Measurements from ENCODE around the gene ANKRD65.

ANKRD65 gene

DNA sequence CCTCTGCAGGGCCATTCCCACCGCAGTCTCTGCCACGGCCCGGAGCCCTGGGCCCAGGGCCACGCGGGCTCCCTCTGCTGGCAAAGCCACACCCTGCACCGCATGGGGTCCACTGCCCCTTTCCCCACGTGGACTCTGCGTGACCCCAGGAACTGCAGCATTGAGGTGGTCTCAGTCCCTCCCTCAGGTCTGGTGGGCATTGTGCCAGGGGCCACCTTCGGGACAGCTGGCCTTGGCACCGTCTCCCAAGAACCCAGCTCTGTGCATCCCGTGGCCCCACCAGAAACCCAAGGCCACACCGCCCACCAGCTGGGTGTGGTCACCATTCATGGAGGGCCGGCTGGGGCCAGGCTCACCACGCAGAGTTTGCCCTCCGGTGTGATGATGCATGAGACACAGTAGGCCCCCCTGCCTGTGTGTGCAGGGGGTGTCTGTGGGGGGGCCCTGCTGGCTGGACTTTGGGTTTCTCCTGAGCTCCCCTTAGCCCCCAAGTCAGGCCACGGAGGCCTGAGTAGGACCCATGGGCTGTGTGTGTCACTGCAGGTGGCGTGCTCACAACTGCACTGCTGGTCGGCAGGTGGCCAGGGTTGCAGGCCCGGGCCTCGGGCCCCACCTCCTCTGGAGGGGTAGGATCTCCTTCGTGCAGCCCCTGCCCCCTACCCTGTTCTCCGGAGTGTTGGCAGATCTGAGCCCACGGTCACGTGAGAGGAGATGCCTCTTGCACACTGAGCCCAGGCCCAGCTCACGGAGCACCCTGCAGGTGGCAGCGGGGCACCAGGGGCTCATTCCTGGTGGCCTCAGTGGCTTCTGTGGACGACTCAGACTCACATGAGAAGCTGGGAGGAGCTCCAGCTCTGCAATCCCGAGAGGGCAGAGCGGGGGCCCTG, 20.2 kb upstream of the ANKRD65 start:
- peak; percentile 24 for DNase-seq (ENCODE audit: low read depth)

DNA sequence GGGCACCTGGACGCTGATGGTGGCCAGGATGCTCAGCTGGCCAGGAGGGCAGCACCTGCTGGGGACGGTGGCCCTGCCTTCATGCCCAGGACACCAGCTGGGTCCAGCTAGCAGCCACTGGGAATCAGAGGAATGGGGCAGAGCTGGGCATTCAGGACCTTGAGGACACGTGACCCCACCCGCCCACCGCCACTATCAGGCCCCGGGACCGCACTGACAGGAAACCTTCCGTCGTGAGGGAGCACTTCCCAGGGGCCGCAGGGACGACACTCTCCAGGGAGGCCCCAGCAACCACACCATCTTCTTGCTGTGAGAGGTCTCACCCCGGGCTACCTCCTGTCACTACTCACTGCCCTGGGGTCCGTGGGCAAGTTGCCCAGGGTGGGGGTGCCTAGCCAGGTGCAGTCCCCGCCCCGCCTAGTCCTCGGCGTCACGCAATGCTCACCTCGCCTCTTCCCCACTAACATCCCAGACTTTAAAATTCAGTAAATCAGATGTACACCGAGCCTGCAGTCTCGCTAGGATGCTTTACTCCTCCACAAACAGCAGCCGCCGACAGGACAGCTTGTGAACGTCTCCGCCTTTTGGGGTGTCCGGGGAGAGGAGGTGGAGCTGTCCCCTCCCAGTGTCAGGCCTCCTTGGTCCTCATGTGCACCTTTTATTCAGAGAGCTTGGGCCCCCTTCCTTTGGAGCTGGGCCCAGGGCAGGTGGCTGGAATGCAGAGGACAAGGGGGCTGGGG, 19.4 kb upstream of the ANKRD65 start:
- no peak for DNase-seq (ENCODE audit: low read depth)

DNA sequence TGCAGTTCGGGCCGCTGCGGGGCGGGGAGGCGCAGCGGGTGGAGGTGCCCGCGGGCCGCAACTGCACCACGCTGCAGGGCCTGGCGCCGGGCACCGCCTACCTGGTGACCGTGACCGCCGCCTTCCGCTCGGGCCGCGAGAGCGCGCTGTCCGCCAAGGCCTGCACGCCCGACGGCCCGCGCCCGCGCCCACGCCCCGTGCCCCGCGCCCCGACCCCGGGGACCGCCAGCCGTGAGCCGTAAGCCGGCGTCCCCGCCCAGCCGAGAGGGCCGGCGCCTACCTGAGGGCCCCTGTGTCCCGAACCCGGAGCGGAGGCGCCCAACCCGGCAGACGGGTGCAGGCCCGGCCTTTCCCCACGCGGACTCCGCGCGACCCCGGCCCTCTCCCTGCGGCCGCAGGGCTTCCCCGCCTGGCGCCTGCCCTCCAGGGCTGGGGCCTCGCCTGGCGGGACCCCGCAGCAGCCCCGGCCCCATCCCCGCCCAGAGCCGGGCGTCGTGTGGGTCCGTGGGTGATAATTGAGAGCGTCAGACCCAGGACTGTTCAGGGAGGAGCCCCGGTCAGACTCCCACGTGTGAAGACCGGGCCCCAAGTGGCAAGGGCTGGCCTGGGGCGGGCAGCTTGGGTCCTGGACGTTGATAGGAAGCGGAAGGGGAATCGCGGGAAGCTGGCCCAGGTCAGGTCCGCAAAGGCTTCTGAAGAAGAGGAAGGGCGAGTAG, 18.6 kb upstream of the ANKRD65 start:
- no peak for DNase-seq (ENCODE audit: low read depth)

DNA sequence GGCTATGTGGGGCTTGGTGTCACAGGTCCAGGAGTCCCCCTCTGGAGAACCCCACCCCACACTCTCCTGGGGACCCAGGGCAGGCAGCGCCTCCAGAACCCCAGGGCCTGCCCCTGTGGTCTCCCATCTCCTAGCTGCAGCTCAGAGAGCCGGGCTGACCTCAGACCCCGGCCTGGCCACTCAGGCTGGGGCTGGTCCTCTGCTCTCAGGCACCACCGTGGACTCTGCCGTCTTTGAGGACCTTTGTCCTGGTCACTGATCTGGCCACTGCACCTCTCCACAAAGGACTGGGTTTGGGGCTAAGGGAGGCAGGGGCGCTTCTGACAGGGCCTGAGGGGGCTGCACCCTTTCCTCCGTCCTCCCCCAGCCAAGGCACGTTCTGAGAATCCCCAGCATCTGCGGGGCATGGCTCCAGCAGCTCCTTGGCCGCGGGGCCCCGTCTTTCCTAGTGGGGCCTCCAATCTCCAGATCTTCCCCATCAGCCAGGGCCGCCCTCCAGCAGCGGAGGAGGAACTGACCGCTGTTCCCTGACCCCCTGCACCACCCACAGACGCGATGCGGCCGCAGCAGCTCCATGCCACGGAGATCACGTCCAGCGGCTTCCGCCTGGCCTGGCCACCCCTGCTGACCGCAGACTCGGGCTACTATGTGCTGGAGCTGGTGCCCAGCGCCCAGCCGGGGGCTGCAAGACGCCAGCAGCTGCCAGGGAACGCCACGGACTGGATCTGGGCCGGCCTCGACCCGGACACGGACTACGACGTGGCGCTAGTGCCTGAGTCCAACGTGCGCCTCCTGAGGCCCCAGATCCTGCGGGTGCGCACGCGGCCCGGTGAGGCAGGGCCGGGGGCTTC, 17.7 kb upstream of the ANKRD65 start:
- DNase-seq (ENCODE audit: low read depth): no peak

DNA sequence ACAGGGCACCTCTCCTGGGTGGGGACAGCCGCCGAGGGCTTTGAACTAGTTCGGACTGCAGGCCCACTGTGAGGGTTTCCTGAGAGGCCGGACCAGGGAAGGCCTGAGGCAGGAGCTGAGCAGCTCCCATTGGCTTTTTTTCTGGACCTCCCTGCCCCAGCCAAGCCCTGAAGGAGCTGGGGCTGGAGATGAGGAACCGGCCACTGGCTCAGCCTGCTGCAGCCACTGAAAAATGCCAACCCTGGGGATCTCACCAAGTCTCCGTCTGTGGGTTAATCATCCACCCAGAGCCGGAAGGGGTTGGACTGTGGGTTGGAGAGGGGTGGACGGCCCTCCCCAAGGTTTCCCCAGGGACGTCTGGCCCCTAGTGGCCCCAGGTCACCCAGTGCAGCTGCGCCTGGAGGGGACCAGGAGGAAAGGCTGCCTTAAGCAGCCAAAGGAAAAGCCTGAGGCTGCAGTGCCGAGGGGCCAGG, 16.9 kb upstream of the ANKRD65 start:
- no peak for DNase-seq (ENCODE audit: low read depth)

DNA sequence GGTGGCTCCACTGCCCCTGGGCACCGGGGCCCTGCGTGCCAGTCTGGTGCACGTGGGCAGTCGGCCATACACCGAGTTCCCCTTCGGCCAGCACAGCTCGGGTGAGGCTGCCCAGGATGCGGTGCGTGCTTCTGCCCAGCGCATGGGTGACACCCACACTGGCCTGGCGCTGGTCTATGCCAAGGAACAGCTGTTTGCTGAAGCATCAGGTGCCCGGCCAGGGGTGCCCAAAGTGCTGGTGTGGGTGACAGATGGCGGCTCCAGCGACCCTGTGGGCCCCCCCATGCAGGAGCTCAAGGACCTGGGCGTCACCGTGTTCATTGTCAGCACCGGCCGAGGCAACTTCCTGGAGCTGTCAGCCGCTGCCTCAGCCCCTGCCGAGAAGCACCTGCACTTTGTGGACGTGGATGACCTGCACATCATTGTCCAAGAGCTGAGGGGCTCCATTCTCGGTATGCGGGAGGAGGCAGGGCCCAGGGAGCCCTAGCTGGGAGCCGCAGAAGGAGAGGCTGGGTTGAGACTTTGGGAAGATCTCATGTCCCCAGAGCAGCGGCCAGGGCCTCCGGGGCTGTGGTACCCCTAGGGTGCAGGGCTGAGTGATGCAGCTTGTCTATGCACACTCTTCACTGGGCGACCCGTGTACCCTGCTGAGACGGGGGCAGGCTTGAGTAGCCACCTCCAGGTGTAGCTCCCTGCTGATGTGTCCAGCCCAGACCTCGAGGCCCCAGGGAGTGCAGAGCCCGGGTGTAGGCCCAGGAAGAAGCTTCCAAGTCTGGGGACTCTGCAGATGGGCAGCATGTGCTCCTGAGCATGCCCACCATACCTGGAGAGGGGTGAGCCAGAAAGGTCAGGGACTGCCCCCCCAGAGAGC, 16.2 kb upstream of the ANKRD65 start:
- DNase-seq (ENCODE audit: low read depth): no peak

DNA sequence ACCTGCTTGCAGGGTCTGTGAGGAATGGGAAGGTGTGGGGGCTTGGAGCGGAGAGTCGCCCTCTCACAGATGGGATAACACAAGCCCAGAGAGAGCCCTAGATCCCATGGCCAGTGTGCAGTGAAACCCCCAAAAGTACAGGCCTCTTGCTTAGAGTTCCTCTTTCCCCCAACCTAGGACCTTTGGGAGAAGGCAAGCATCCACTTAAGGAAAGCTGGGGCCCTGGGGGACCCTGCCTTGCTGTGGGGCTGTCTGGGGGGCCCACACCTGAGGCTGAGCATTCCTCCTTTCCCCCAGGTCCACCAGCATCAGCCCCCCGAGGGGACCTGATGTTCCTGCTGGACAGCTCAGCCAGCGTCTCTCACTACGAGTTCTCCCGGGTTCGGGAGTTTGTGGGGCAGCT, 15.6 kb upstream of the ANKRD65 start:
- no peak for DNase-seq (ENCODE audit: low read depth)

DNA sequence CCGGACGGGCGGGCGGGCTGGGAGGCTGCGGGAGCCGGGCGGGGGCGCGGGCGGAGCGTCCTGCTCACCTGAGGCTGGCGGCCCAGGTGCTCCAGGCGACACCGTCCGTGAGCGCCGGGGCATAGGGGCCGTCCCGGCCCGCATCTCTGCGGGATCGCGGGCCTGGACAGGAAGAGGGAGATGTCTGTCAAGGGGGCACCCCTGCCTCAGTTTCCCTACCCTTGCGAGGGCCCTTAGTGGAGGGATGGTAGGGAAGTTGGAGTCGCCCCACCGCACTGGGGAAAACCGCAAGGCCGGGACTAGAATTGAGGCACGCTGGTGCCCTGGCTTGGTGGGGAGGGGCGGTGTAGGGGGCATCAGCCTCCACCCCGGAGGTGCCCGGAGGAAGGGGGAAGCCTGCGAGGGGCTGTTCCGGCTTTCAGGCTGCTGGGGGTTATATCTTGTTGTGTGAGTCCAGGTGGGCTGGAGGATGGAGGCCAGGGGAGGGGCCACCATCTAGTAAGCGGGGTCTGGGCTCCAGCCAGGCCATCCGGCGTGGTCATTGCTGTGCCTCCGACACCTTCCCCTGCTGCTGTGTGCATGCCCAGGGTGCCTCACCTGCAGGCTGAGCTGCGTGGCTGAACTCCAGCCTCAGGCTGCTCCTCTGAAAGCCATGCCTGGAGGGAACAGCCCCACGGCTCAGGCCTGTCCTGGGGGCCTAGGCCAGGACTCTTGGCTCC, 15.0 kb upstream of the ANKRD65 start:
- DNase-seq (ENCODE audit: low read depth): no peak

DNA sequence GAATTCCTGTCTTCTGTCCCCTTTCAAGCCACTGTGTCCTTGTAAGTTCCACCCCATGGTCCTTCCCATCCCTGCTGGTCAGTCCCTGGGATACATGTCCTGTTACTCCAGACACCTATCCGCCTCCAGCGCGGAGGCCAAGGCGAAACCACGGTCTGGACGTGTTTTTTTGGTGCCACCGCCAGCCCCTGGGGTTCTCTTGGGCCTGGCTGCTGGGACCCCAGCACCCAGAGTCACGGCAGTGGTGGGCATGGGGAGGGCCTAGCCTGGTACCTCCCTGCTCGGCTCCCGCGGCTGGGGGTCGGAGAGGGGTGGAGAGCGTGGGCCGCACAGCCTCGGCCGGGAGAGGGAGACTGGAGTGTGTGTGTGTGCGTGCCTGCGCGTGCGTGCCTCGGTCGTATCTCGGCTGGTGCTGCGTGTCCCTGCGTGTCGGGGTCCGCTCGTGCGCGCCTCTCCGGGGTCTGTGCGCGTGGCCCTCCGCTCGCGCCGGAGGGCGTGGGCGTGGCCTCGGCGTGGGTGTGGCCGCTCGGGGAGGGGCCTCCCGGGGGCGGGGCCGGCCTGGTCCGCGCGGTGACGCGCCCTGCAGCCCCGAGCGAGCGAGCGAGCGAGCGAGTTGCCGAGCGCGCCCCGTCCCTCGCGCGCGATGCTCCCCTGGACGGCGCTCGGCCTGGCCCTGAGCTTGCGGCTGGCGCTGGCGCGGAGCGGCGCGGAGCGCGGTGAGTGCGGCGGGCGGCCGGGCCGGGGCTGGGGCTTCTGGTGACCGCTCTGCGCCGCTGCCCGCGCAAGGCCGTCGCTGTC, 14.2 kb upstream of the ANKRD65 start, which contains the start of gene VWA1:
VWA1 (plus strand) TSS at position 585 of the 798 bp plus-strand sequence; CDS start at position 644, 59 bp downstream.
- DNase-seq (ENCODE audit: low read depth): peak; percentile 35

DNA sequence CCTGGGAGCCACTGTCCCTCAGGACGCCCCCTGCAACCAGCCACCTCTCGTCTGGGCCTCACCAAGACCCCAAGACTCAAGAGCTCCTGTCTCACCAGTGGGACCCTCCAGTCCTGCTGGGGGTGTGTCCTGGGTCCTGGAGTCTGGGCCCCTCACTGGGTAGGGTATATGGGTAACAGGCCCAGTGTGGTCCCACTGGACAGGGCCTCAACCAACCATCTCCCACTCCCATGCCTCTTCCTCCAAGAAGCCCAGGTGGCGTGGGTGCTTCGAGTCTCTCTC, 13.7 kb upstream of the ANKRD65 start:
- no peak for DNase-seq (ENCODE audit: low read depth)

DNA sequence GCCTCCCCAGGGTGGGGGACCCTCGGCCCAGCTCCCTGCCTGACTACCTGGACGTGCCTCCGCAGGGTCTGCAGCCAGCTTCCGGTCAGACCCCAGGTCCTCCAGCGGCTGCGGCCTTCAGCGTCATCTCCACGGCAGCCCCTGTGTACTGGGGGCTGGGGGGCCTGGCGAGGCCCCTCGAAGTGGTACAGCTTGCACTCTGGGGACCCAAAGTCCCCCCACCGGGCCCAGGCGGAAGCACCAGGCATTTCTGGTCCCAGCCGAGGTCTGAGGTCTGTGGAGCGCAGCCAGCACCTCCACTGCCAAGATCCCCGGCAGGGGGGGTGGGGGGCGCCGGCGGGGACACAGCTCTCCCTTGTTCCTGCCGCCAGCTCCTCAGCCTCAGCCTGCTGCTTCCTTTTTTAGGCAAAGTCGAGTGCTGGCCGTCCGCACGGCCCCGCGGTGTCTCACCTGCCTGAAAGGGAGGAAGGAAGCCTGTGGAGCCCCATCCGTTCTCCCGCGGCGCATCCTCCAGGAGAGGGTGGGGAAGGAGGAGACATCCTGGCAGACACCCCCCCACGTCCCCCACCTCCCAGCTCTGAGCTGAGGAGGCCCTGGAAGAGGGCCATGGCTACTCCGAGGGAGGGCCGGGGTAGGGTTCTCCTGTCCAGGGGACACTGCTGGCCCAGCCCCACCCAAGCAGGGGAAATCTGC, 13.2 kb upstream of the ANKRD65 start:
- DNase-seq (ENCODE audit: low read depth): no peak

DNA sequence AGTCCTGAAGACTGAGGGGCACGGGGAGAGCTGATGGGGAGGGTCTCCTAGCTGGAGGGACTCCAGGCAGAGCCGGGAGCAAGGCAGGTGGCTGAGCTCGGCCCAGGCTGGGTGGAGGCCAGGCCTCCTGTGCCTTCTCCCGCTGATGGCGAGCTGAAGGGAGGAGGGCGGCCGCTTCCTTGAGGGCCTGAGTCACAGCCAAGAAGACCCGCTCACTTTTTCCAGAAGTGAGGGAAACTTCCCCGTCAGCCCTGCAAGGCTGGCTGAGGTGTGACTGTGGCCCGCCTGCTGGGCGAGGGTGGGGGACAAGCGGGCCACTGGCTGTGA, 12.7 kb upstream of the ANKRD65 start:
- DNase-seq (ENCODE audit: low read depth): no peak

DNA sequence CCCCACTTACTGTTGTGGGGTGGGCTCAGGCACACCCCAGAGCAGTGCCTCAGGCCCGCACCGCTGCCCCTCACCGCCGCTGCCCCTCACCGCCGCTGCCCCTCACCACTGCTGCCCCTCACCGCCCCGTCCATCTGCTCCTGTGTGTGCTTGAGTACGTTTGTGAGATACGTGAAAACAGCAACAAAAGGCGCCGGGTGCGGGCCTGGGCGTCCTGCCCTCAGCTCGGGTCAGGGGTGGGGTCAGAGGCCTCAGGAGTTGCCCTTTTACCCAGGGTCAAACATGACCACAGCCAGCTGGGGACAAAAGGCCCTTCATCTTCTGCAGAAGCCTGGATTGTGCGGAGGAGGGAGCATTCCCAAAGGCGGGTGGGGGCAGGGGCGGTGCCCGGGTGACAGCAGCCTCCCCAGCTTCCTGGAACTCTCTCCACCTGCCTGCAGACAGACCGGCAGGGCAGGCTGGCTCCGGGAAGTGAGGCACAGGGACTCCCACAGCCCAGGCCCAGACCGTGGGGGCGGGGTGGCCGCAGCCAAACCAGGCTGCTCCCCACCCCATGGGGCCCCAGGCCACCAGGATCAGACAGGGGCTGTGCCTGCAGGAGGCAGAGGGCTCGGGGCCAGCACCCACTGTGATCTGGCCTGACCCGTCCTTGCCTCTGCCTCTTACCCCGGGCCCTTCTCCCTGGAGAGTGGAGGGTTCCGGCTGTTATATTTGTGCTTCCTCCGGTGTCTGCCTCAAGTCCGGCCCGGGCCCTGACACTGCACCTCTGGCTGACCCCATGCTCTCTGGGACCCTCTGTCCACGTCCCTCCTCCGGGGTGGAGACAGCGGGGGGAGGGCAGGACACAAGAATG, 12.1 kb upstream of the ANKRD65 start:
- DNase-seq (ENCODE audit: low read depth): no peak

DNA sequence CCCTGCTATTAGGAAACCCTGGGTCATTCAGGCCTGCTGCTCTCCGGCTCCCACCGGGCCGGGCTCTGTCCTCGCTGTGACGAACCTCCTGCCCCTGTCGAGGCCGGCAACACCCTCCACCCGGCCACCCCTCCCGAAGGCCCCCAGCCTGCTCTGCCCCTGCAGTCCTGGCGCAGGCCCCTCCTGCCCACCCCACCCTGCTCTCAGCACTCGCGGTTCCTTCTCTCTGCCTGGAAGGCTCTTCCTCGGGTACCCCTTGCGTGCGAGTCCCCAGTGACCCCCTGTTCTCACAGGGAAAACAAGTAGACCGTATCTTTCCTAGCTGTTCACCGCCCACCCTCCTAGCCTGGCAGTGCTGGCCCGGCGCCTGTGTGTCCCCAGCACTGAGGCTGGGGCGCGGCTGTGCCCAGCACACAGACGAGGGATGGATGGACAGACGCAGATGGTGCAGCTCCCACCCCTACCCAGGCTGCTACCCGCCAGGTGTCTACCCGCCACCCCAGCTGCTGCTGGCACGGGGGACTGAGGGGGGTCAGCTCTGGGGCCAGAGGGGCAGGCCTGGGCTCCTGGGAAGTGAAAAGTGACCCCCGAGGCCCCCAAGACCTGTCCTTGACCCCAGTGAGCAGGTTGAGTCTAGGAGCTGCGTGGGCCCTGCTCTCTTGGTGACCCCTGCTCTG, 11.3 kb upstream of the ANKRD65 start:
- DNase-seq (ENCODE audit: low read depth): no peak

DNA sequence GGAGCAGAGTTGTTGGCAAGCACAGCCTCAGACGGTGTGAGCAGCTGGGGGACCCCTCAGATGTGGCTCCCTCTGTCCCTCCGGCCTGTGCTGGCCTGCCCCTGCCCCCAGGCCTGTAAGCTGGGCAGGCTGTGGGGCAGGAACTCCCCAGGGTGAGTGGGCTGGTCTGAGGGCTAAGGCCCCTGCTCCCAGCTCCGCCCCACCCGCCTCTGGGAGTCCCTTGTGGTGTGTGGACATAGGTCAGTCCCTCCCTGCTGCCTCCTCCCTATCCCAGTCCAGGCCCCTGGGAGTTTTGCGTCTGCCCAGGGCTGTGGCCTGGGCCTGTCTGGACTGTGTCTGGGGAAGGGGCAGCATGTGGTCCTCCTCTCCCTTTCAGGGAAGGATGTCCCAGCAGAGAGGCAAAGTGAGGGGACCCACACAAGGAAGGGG, 10.8 kb upstream of the ANKRD65 start:
- DNase-seq (ENCODE audit: low read depth): no peak

DNA sequence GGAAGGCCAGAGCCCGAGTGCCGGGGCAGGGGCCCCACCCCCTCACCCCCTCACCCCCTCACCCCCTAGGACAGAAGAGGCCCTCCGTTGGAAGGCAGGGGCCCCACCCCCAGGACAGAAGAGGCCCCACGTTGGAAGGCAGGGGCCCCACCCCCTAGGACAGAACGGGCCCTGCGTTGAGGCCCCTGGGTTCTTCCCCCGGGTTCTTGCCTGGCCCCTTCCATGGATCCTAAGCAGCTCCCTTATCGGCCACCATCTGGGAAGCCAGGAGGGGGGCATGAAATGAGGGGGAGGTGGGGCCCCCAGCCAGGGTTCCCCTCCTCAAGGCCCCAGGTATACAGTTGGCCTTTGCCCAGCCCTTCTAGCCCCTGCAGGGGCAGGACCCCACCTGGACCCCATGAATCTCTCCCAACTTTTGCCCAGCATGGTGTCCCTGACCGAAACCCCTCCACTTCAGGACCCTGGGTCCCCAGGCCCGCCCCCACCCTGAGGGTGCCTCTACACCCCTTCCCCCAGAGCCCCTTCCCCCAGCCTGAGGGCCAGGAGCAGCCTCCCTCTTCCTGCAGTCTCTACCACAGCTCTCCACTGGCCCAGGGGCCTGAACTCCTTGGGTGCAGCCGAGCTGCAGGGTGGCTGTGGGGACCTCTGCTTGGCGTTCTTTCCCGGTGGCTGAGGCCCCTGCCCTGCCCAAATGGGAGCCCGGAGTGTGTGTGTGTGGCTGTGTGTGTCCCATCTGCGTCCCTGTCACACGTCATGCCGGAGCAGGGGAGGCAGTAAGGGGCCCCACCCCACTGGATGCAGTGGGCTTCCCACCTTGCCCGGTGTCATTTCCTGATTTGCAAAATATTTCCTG, 10.1 kb upstream of the ANKRD65 start:
- no peak for DNase-seq (ENCODE audit: low read depth)
